Endothelial cell of umbilical vein (primary cell): ENCODE data around the gene EHF. TPM values are rescaled to one million over a fixed set of nuclear protein-coding genes. Genes with fewer than 3 reads are reported as not detected.

Source experiments
- BruUV-seq: library from RNA; stranded (reverse); fragments of 400-500 nt; replicated peaks from 2 replicates; lab custom pipeline; 2021; lab: Mats Ljungman, UMichigan
- CTCF ChIA-PET: fragments of 300-600, 350-600 bp; sonication (Branson Sonifier 250); formaldehyde crosslinking; loops from one replicate; lab custom pipeline; 2021; ENCODE audit warnings: antibody characterized with exemption, inconsistent platforms; lab: Charles Lee
- POLR2A ChIA-PET: fragments of 300-600, 350-600 bp; sonication (Branson Sonifier 250); formaldehyde crosslinking; loops from one replicate; lab custom pipeline; 2021; ENCODE audit warnings: antibody characterized with exemption, inconsistent platforms; lab: Charles Lee
- DNase-seq: peaks from one replicate; pipeline ENCODE4 v3.0.0-alpha.2; 2011; ENCODE audit warnings: low read depth, low spot score
- FAIRE-seq: peaks from 2 replicates; lab custom pipeline; 2011; peaks lifted over from hg19 to GRCh38; lab: Jason Lieb, UNC
- H2AFZ ChIP-seq: 2 replicates; pipeline ENCODE4 v1.6.0; 2012; ENCODE audit warnings: low read depth, low read length, control low read depth, inconsistent platforms
- H3K27ac ChIP-seq: 2 replicates; pipeline ENCODE4 v1.5.1; 2011; ENCODE audit warnings: low read depth, mild to moderate bottlenecking, control low read depth, low read length, moderate library complexity; ENCODE audit not compliant: insufficient read depth
- H3K27me3 ChIP-seq, 2 experiments: 2 replicates each; pipeline versions ENCODE4 v1.6.0 to v1.6.1; 2011; ENCODE audit warnings: low read length in 2 of 2, mixed read lengths in 1 of 2; ENCODE audit not compliant: control insufficient read depth in 2 of 2, insufficient read depth in 2 of 2
- H3K36me3 ChIP-seq, 2 experiments: 2 replicates in 1 of 2; 3 replicates in 1 of 2; pipeline ENCODE4 v1.5.1; 2011; ENCODE audit warnings: low read length in 2 of 2, mild to moderate bottlenecking in 1 of 2, moderate library complexity in 1 of 2; ENCODE audit not compliant: control insufficient read depth in 2 of 2, insufficient read depth in 2 of 2; ENCODE audit errors: extremely low read depth in 1 of 2
- H3K4me1 ChIP-seq: 3 replicates; pipeline ENCODE4 v1.5.1; 2011; ENCODE audit warnings: mild to moderate bottlenecking, low read length; ENCODE audit not compliant: control insufficient read depth, insufficient read depth; ENCODE audit errors: extremely low read depth
- H3K4me2 ChIP-seq: 2 replicates; pipeline ENCODE4 v1.6.1; 2011; ENCODE audit warnings: low read length, control low read depth, mixed read lengths; ENCODE audit not compliant: insufficient read depth
- H3K4me3 ChIP-seq, 3 experiments: fragments of 200-600 bp in 1 of 3; sonication (generic), shearing (Covaris generic) in 1 of 3; replicated peaks in 1 of 3; 2 replicates each; pipeline ENCODE4 v1.5.1; 2011 to 2016; ENCODE audit warnings: control low read depth in 3 of 3, low read length in 3 of 3, mild to moderate bottlenecking in 2 of 3, inconsistent platforms in 1 of 3, low read depth in 1 of 3, moderate library complexity in 1 of 3; ENCODE audit not compliant: insufficient read depth in 1 of 3
- H3K79me2 ChIP-seq: 2 replicates; pipeline ENCODE4 v1.6.0; 2012; ENCODE audit warnings: low read length, inconsistent platforms; ENCODE audit not compliant: control insufficient read depth, insufficient read depth
- H3K9ac ChIP-seq: replicated peaks from 2 replicates; pipeline ENCODE3; 2011; ENCODE audit warnings: low read length, control low read depth; ENCODE audit not compliant: insufficient read depth; ENCODE audit errors: extremely low read depth
- H3K9me1 ChIP-seq: replicated peaks from 3 replicates; pipeline ENCODE4 v1.6.0; 2011; ENCODE audit warnings: mild to moderate bottlenecking, low read length; ENCODE audit not compliant: control insufficient read depth, insufficient read depth; ENCODE audit errors: extremely low read depth
- H3K9me3 ChIP-seq: replicated peaks from 2 replicates; pipeline ENCODE4 v1.5.1; 2012; ENCODE audit warnings: low read length, inconsistent platforms; ENCODE audit not compliant: control insufficient read depth, insufficient read depth
- H4K20me1 ChIP-seq: replicated peaks from 2 replicates; pipeline ENCODE3; 2011; ENCODE audit warnings: mild to moderate bottlenecking, low read length; ENCODE audit not compliant: control insufficient read depth, insufficient read depth; ENCODE audit errors: extremely low read depth
- FOS ChIP-seq: IDR thresholded peaks from 2 replicates; pipeline ENCODE4 v1.6.1; 2011; ENCODE audit warnings: mild to moderate bottlenecking, low read length, moderate library complexity, borderline replicate concordance; ENCODE audit not compliant: insufficient read depth
- GATA2 ChIP-seq: IDR thresholded peaks from 2 replicates; pipeline ENCODE4 v1.7.0; 2011; ENCODE audit warnings: low read depth, mild to moderate bottlenecking, moderate library complexity, mixed read lengths, low read length; ENCODE audit not compliant: insufficient read length, insufficient read depth
- JUN ChIP-seq: IDR thresholded peaks from 2 replicates; pipeline ENCODE4 v1.6.1; 2011; ENCODE audit warnings: borderline replicate concordance, low read depth; ENCODE audit not compliant: insufficient read length, insufficient read depth
- MYC ChIP-seq: IDR thresholded peaks from one replicate; pipeline ENCODE4 v1.6.1; 2011; ENCODE audit warnings: mild to moderate bottlenecking, low read depth, low read length
- POLR2A ChIP-seq: IDR thresholded peaks from 2 replicates; pipeline ENCODE4 v1.6.1; 2012; ENCODE audit warnings: low read depth, mild to moderate bottlenecking, control low read depth, low read length
- POLR2AphosphoS5 ChIP-seq: IDR thresholded peaks from 2 replicates; pipeline ENCODE4 v1.6.1; 2012; ENCODE audit warnings: low read depth, mild to moderate bottlenecking, control low read depth, low read length, moderate library complexity; ENCODE audit not compliant: insufficient read depth
- dilution Hi-C: fragments of 300-500 bp; cut with MboI; formaldehyde crosslinking; loops from one replicate; pipeline ENCODE4 v1.15.0; 2019; ENCODE audit warnings: low sequenced_read_pairs; ENCODE audit not compliant: extremely low pct_ligation_motif_present
- intact Hi-C: fragments of 100-400 bp; cut with micrococcal nuclease; formaldehyde crosslinking; loops from one replicate; pipeline ENCODE4 v1.10.0; 2022
- polyA plus RNA-seq, 4 experiments: library from polyadenylated mRNA; depleted of rRNA in 3 of 4; stranded (reverse) in 3 of 4; unstranded in 1 of 4; fragments of >200 nt; gene quantifications; 2 replicates each; pipeline versions ENCODE4 v1.2.1 to v1.2.3, GENCODE V29; 2011 to 2012; ENCODE audit warnings: missing spikeins in 1 of 4
- total RNA-seq: library from RNA; stranded (reverse); gene quantifications from 2 replicates; pipeline ENCODE4 v1.2.3, GENCODE V29; 2021
- TF ChIP-seq, protein P1 (sequence below): IDR thresholded peaks from 2 replicates; pipeline ENCODE4 v1.6.1; 2011; ENCODE audit not compliant: insufficient read depth, insufficient read length
- TF ChIP-seq, protein P2 (sequence below), 2 donors: IDR thresholded peaks; 1 replicate in 1 of 2; 2 replicates in 1 of 2; pipeline ENCODE4 v1.5.1; 2011; ENCODE audit warnings: low read length in 2 of 2, mild to moderate bottlenecking in 2 of 2, moderate library complexity in 2 of 2, control low read depth in 1 of 2, inconsistent platforms in 1 of 2, low read depth in 1 of 2; ENCODE audit not compliant: insufficient read depth in 1 of 2; ENCODE audit errors: extremely low read depth in 1 of 2

Gene EHF
- total and polyA plus RNA-seq, 2 donors (not counting 3 experiments of a cell fraction or from before 2014, with no cell fraction given), result not detected

DNA sequence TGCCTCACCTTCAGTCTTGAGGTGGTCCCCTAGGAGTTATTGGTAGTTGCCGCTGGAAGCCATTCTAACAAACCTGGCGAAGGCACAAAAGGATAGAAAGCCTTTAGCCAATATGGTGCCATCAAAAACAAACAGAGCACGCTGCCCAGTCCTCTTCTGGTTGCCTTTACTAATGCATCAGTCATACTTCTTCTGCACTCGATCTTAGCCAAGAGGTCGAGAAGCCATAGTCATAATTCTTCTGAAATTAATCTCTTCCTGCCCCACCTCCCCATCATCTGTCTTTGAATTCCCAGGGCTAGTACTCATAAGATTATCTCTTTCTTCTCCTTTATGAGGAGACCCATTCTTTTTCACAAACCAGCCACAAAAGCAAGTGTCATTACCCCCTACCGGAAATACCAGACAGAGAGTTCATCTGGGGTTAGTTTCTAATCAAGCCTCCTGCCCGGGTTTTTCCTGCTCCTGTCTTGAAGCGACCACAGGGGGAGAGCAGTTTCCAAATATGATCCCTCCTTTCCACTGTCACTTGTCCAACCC lies 21.4 kb upstream of the EHF start:
- TF ChIP-seq POLR2A, result no peak
- TF ChIP-seq JUN, result peak; percentile 7
- peak; percentile 74 for TF ChIP-seq POLR2AphosphoS5
- TF ChIP-seq, protein P1, sequence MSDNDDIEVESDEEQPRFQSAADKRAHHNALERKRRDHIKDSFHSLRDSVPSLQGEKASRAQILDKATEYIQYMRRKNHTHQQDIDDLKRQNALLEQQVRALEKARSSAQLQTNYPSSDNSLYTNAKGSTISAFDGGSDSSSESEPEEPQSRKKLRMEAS, result no peak
- peak; percentile 87 for TF ChIP-seq FOS
- peak; percentile 98 for TF ChIP-seq GATA2
- no peak for TF ChIP-seq MYC
- TF ChIP-seq, protein P2, sequence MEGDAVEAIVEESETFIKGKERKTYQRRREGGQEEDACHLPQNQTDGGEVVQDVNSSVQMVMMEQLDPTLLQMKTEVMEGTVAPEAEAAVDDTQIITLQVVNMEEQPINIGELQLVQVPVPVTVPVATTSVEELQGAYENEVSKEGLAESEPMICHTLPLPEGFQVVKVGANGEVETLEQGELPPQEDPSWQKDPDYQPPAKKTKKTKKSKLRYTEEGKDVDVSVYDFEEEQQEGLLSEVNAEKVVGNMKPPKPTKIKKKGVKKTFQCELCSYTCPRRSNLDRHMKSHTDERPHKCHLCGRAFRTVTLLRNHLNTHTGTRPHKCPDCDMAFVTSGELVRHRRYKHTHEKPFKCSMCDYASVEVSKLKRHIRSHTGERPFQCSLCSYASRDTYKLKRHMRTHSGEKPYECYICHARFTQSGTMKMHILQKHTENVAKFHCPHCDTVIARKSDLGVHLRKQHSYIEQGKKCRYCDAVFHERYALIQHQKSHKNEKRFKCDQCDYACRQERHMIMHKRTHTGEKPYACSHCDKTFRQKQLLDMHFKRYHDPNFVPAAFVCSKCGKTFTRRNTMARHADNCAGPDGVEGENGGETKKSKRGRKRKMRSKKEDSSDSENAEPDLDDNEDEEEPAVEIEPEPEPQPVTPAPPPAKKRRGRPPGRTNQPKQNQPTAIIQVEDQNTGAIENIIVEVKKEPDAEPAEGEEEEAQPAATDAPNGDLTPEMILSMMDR (IDR thresholded peaks at IDR 0.05; ENCODE audit: extremely low read depth in 1 of 2, insufficient read depth in 1 of 2, low read depth in 1 of 2, low read length in 2 of 2), result no peak
- Histone ChIP-seq H2AFZ (no peak overlapping the region), H4K20me1 (no peaks in the 10 kb centered on the region), H3K9me3 (no peaks in the 10 kb centered on the region), H3K79me2 (no peaks in the 10 kb centered on the region), H3K9me1 (no peaks in the 10 kb centered on the region), H3K4me2 (peak overlapping the region; percentile 37), H3K4me1 (peaks cover 16% of the 10 kb centered on the region), H3K36me3 (no peaks in the 10 kb centered on the region), H3K27ac (no peak overlapping the region), H3K4me3 (no peak overlapping the region), H3K27me3 (no peaks in the 10 kb centered on the region), H3K9ac (no peak overlapping the region)
- BruUV-seq, result no TSS peak
- ChIA-PET CTCF (no interaction called here), POLR2A (no interaction called here)
- DNase-seq, result peak; percentile 56
- intact Hi-C loops, result loop anchor here (1.0 kb wide), 1 partner anchor 210 kb away; no protein-coding TSS in a partner anchor
- dilution Hi-C loops, result no loop called here
- peak; percentile 90 for FAIRE-seq
